ENCODE data around the gene ROBO1.
A peak's percentile ranks its signal among the peaks of the same experiment; 100 is the strongest.

The ROBO1 gene

GRCh38 chr3:78847203-78847602 lies 920.6 kb downstream of the ROBO1 start:
- DNase-seq (ENCODE audit: low read depth, low spot score) = no peak

GRCh38 chr3:78846718-78847117 lies 921.1 kb downstream of the ROBO1 start:
- peak; percentile 75 for DNase-seq (ENCODE audit: low read depth, low spot score)

DNA sequence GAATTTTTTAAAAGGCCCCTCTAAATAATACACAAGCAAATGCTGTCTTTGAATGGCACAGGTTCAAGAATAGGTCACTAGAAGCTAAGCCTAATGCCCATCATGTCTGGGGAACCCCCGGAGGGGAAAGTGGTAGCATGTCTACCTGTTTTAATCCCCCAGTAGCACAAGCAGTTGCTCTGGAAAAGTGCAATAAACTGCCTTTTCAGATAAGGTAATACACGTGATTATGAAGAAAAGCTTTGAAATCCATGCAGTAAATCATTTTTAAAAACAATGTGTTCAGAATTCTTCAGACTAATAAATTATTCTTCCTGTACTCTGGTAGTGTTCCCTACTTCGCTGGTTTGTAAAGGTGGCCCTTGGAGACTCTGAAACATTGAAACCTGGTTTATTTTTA lies 922.2 kb downstream of the ROBO1 start:
- no peak for DNase-seq (ENCODE audit: low read depth, low spot score)

DNA sequence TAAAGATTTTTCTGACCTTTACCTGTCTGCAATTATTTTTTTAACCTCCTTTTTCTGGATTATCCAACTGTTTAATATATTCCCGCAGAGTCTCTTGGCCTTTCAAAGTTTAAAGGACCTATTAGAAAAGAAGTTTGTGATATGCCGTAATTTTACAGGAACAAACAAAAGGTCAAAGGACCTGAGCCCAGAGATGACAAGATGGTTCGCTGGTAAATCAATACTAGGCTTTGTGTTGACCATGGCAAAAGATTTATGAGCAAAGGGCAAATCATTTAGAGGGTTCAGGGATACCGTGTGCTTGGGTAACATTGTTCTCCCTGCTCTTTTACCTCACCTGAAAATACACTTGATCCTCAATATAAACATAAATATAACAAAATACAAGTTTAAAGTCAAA lies 923.5 kb downstream of the ROBO1 start:
- DNase-seq (ENCODE audit: low read depth, low spot score) = no peak

- no peak for DNase-seq (ENCODE audit: low read depth, low spot score)
Measured at GRCh38 chr3:78839693-78840092, 928.1 kb downstream of the ROBO1 start.

DNA sequence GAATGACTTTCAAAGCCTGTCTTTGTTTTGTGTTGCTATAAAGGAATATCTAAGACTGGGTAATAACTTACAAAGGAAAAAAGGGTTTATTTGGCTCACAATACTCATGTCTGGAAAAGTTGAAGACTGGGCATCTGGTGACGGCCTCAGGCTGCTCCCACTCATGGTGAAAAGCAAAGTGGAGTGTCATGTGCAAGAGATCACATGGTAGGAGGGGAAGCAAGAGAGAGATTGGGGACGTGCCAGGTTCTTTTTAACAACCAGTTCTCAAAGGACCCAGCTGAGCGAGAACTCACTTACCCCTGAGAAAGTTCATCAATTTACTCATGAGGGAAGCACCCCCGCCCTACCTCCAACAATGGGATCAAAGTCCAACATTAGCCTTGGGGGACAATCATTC lies 929.4 kb downstream of the ROBO1 start:
- no peak for DNase-seq (ENCODE audit: low read depth, low spot score)

DNA sequence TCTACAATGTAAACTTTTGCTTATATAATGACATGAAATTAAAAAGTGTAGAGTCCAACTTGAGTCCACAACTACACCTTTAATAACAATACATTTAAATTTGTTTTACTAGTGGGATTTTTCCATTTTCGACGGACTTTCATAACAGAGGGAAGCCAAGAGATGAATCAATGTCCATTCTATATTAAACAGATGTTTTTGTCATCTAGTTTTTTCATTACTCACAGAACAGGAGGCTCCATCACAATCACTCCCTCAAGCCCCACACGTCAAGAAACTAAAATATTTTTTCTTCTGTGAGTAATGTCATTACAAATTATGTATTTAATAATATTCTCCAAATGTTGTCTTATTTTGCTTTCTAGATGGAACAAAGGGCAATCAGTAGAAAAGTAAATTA lies 932.9 kb downstream of the ROBO1 start:
- DNase-seq (ENCODE audit: low read depth, low spot score) = no peak

DNA sequence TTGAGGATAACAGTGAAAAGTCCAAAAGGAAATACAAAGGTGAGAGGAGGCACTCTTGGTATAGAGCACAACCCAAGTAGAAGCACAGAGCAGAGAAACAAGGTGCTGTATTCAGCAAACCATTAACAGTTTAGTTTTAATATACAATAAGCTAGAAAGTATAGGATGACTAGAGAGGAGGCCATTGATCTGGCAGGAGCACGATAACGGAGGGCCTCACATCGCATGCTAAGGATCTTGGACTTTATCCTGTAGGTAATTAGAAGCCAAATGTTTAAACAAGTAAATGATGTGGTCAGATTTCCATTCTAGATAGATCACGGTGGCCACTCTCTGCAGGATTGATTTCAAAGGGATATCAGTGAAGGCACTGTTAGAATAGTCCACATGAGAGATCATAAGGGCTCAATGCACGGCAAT lies 935.0 kb downstream of the ROBO1 start:
- no peak for DNase-seq (ENCODE audit: low read depth, low spot score)

DNA sequence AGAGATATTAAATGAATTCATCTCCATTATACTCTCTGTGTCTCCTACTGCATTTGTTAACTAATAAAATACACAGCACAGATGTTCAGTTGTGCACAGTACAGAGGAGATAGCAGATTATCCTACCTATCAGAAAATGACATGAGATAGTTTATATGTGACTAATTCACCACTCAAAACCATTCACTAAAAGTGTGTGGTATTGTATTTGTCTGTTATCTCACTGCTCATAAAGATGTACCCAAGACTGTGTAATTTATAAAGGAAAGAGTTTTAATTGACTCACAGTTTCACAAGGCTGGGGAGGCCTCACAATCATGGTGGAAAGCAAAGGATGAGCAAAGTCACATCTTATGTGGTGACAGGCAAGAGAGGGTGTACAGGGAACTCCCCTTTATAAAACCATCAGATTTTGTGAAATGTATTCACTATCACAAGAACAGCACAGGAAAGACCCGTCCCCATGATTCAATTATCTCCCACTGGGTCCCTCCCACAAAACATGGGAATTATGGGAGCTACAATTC lies 936.3 kb downstream of the ROBO1 start:
- DNase-seq (ENCODE audit: low read depth, low spot score) = no peak

DNA sequence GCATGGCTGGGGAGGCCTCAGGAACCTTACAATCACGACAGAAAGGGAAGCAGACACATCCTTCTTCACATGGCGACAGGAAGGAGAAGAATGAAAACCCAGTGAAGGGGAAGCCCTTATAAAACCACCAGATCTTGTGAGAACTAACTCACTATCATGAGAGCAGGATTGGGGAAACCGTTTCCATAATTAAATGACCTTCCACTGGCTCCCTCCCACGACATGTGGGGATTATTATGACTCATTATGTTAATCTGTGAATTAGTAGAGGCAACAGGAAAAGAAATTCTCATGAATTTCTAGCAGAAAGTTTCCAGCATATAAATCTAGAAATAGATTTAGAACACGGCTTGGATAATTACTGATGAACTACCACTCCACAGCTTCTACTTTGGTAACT lies 937.3 kb downstream of the ROBO1 start:
- no peak for DNase-seq (ENCODE audit: low read depth, low spot score)

GRCh38 chr3:78827618-78828017 lies 940.2 kb downstream of the ROBO1 start:
- no peak for DNase-seq (ENCODE audit: low read depth, low spot score)

- DNase-seq (ENCODE audit: low read depth, low spot score) = no peak
Measured at GRCh38 chr3:78825858-78826215, 942.0 kb downstream of the ROBO1 start.

DNA sequence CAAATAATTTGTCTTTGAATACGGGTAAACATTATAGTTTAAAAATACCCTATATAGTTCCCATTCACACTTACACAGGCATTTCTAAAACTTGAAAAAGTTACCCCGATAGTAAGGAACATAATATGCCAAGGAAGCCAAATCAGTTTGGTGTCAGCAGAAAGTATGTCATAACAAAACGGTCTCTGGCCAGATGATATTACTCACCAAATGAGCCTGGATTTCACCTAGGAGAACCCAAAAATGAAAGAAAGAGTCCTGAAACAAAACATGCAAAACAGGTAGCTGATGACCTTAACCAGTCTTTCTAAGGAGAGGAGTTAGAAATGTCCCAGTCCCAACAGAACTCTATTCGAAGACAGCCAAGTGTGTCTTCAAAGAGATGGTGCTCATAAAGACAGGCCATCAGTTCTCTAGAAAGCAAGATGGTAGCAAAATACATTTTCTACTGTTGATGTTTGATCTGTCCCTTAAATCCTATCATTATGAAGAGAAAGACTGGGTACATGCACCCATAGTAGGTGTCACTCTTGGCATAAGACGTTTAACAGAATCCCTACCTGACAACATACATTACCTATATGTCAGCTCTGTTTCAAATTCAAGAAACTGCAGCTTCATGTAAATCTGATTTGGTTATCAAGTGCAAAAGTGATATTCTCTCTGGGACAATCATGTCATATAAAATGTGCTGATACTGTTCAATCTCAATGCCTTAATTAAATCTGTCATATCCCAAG lies 942.5 kb downstream of the ROBO1 start:
- DNase-seq (ENCODE audit: low read depth, low spot score) = no peak

- DNase-seq (ENCODE audit: low read depth, low spot score) = no peak
Measured at GRCh38 chr3:78823859-78824258, 943.9 kb downstream of the ROBO1 start.

- no peak for DNase-seq (ENCODE audit: low read depth, low spot score)
Measured at GRCh38 chr3:78823434-78823833, 944.4 kb downstream of the ROBO1 start.

- DNase-seq (ENCODE audit: low read depth, low spot score) = no peak
Measured at GRCh38 chr3:78822726-78823125, 945.1 kb downstream of the ROBO1 start.

- DNase-seq (ENCODE audit: low read depth, low spot score) = peak; percentile 15
Measured at GRCh38 chr3:78820542-78820941, 947.3 kb downstream of the ROBO1 start.

DNA sequence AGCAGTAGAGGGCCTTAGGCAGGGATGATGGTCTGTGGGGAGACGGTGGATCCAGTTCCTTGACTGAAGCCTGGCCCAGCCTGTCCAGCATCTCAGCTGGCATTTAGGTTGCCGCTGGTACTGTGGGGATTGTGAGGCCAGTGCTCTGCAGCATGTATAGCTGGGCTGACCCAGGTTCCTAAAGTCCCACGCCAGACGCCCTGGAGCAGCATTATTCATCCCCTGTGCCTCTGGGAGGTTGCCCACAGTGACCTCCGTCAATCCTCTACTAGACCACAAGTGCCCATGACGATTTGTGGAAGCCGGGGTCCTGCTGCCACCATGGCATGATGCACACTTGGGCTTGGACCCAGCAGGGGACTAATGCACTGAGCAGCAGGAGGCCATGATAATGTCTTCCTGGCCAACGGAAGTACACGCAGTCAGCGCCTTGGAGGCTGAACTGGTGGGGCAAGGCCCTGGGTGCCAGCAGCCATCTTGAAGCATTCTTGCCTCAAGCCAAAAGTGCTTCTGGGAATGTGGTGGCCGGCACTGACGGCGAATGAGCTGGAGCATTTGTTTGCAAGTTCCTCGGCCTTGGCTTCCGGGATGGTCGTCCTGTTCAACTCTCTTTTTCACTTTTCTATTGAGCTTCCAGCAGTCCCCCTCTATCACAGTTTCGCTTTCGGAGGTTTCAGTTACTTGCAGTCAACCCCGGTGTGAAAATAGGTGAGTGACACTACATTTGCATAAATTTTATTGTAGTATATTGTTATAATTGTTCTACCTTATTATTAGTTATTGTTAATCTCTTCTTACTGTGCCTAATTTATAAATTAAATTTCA lies 949.4 kb downstream of the ROBO1 start:
- no peak for DNase-seq (ENCODE audit: low read depth, low spot score)

DNA sequence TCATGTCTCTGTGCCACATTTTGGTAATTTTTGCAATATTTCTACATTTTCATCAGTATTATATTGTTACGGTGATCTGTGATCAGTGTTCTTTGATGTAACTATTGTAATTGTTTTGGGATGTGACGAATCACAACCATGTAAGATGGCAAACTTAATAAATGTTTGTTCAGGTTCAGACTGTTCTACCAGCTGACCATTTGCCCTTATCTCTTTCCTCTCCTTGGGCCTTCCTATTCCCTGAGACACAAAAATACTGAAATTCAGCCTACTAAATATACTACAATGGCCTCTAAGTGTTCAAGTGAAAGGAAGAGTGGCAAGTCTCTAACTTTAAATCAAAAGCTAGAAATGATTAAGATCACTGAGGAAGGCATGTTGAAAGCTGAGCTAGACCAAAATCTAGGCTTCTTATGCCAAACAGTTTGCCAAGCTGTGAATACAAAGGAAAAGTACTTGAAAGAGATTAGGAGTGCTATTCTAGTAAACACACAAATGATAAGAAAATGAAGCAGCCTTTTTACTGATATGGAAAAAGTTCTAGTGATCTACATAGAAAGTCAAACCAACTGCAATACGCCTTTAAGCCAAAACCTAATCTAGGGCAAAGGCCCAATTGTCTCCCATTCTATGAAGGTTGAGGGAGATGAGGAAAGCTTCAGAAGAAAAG lies 952.8 kb downstream of the ROBO1 start:
- DNase-seq (ENCODE audit: low read depth, low spot score) = no peak

DNA sequence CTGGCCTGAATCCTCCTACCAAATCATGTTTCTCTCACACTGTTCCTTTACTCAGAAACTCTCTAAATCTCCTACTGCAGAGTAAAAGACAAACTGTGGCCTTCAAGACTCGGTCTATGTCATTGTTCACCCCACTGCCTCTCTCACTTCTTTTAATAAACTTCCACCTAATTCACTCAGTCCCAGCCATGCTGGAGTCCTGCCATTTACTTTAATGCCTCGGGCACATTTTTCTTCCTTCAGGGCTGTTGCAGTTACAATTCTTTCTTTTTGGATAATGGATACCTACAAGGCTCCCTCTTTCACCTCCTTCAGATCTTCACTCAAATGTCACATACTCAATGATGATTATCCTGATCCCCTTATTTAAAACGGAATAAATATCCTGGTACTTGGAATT lies 955.6 kb downstream of the ROBO1 start:
- DNase-seq (ENCODE audit: low read depth, low spot score) = peak; percentile 18

DNA sequence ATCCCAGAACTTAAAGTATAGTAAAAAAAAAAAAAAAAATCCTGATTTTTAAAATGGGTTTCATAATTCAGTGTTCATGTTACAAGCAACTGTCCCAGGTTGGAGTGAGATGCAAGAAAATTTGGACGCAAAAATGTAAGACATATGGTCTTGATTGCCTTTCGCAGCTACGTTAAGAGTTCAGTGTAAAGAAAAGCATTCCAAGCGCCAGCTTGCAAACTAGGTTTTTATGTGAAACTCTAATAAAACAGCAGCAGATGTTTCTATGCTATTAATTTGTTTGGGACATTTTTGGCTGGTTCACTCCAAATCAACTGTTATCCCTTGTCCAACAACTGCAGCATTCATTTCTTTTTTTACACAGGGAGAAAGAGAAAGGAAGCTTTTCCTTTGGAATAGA lies 957.8 kb downstream of the ROBO1 start:
- no peak for DNase-seq (ENCODE audit: low read depth, low spot score)

GRCh38 chr3:78804251-78805037 lies 963.4 kb downstream of the ROBO1 start:
- DNase-seq (ENCODE audit: low read depth, low spot score) = peak; percentile 72
